Mesenchymal stem cell (in vitro differentiated cells and primary cell): Measurements from ENCODE around the gene ZCCHC3.
"Not testable (repeated sequence)": the region's sequence is repeated elsewhere in the genome, so short reads cannot be mapped to it uniquely, and the experiment has no call there.

Experiments
- DNase-seq: peaks from one replicate; pipeline ENCODE4 v3.0.0-alpha.2; 2013
- H2AFZ ChIP-seq: one replicate; pipeline ENCODE4 v1.6.1; 2013; ENCODE audit warnings: low read depth, mild to moderate bottlenecking, control low read depth, inconsistent platforms, low read length, moderate library complexity
- H2AK5ac ChIP-seq: 2 replicates; pipeline ENCODE4 v1.6.1; 2013; ENCODE audit warnings: low read length, moderate library complexity, mild to moderate bottlenecking, inconsistent platforms; ENCODE audit not compliant: severe bottlenecking
- H2BK120ac ChIP-seq: one replicate; pipeline ENCODE4 v1.6.1; 2013; ENCODE audit warnings: low read depth, mild to moderate bottlenecking, inconsistent platforms, low read length, moderate library complexity
- H2BK12ac ChIP-seq, 2 experiments: one replicate each; pipeline ENCODE4 v1.6.1; 2013; ENCODE audit warnings: inconsistent platforms in 2 of 2, low read length in 2 of 2, mild to moderate bottlenecking in 2 of 2, moderate library complexity in 2 of 2, control low read depth in 1 of 2
- H2BK15ac ChIP-seq: one replicate; pipeline ENCODE4 v1.6.1; 2013; ENCODE audit warnings: mild to moderate bottlenecking, low read depth, inconsistent platforms; ENCODE audit not compliant: poor library complexity, severe bottlenecking
- H2BK5ac ChIP-seq: 2 replicates; pipeline ENCODE4 v1.6.1; 2013; ENCODE audit warnings: low read depth, mild to moderate bottlenecking, low read length, control low read depth, inconsistent platforms; ENCODE audit not compliant: poor library complexity, severe bottlenecking
- H3K14ac ChIP-seq, 2 experiments: one replicate each; pipeline ENCODE4 v1.6.1; 2013; ENCODE audit warnings: inconsistent platforms in 2 of 2, low read length in 2 of 2, control low read depth in 1 of 2, mild to moderate bottlenecking in 1 of 2, moderate library complexity in 1 of 2
- H3K18ac ChIP-seq, 2 experiments: one replicate each; pipeline ENCODE4 v1.6.1; 2013; ENCODE audit warnings: inconsistent platforms in 2 of 2, low read length in 2 of 2, control low read depth in 1 of 2, low read depth in 1 of 2, mild to moderate bottlenecking in 1 of 2
- H3K23ac ChIP-seq, 2 experiments: one replicate each; pipeline ENCODE4 v1.6.1; 2013; ENCODE audit warnings: inconsistent platforms in 2 of 2, low read length in 2 of 2, mild to moderate bottlenecking in 2 of 2, moderate library complexity in 2 of 2, control low read depth in 1 of 2
- H3K27ac ChIP-seq: 2 replicates; pipeline ENCODE4 v1.5.1; 2013; ENCODE audit warnings: mild to moderate bottlenecking, moderate library complexity, low read length, control low read depth, inconsistent platforms; ENCODE audit not compliant: poor library complexity, severe bottlenecking
- H3K27me3 ChIP-seq, 2 experiments: 2 replicates each; pipeline versions ENCODE4 v1.6.1 to v1.7.0; 2013; ENCODE audit warnings: low read length in 2 of 2, mild to moderate bottlenecking in 2 of 2, moderate library complexity in 2 of 2, control low read depth in 1 of 2, inconsistent platforms in 1 of 2; ENCODE audit not compliant: control insufficient read depth in 1 of 2, insufficient read depth in 1 of 2
- H3K36me3 ChIP-seq, 2 experiments: 2 replicates each; pipeline versions ENCODE4 v1.6.1 to v1.7.0; 2013; ENCODE audit warnings: low read length in 2 of 2, control low read depth in 1 of 2, inconsistent platforms in 1 of 2, low read depth in 1 of 2, mild to moderate bottlenecking in 1 of 2; ENCODE audit not compliant: insufficient read depth in 2 of 2, control insufficient read depth in 1 of 2
- H3K4ac ChIP-seq, 2 experiments: one replicate each; pipeline ENCODE4 v1.6.1; 2013; ENCODE audit warnings: inconsistent platforms in 2 of 2, low read length in 2 of 2, mild to moderate bottlenecking in 2 of 2, moderate library complexity in 2 of 2, control low read depth in 1 of 2, low read depth in 1 of 2
- H3K4me1 ChIP-seq: 2 replicates; pipeline ENCODE4 v1.6.1; 2013; ENCODE audit warnings: low read depth, low read length, control low read depth; ENCODE audit not compliant: control insufficient read depth, insufficient read depth
- H3K4me2 ChIP-seq: 2 replicates; pipeline ENCODE4 v1.6.1; 2013; ENCODE audit warnings: low read length, mild to moderate bottlenecking, inconsistent platforms; ENCODE audit not compliant: poor library complexity, severe bottlenecking
- H3K4me3 ChIP-seq, 2 experiments: 2 replicates each; pipeline versions ENCODE4 v1.5.1 to v1.7.0; 2013; ENCODE audit warnings: low read length in 2 of 2, mild to moderate bottlenecking in 2 of 2, control low read depth in 1 of 2, low read depth in 1 of 2; ENCODE audit not compliant: insufficient read depth in 1 of 2
- H3K79me1 ChIP-seq: replicated peaks from 2 replicates; pipeline ENCODE4 v1.6.1; 2013; ENCODE audit warnings: mild to moderate bottlenecking, control low read depth, low read length, inconsistent platforms; ENCODE audit not compliant: poor library complexity, severe bottlenecking
- H3K9ac ChIP-seq: 2 replicates; pipeline ENCODE4 v1.7.0; 2013; ENCODE audit warnings: mild to moderate bottlenecking, low read length, moderate library complexity
- H3K9me3 ChIP-seq: 2 replicates; pipeline ENCODE4 v1.7.0; 2013; ENCODE audit warnings: mild to moderate bottlenecking, low read length; ENCODE audit not compliant: control insufficient read depth
- H4K8ac ChIP-seq: one replicate; pipeline ENCODE4 v1.6.1; 2013; ENCODE audit warnings: inconsistent platforms, mild to moderate bottlenecking, low read length, moderate library complexity
- H4K91ac ChIP-seq: one replicate; pipeline ENCODE4 v1.6.1; 2013; ENCODE audit warnings: mild to moderate bottlenecking, low read length, inconsistent platforms
- WGBS: methylation state at CpG from one replicate; pipeline ENCODE4 v1.1.7; 2013; ENCODE audit warnings: mixed read lengths; 5-methylcytosine and 5-hydroxymethylcytosine counted together

The ZCCHC3 gene

GRCh38 chr20:336040-336439 is 38.7 kb downstream of the ZCCHC3 start:
- not testable (repeated sequence) for H2BK5ac ChIP-seq, H2BK12ac ChIP-seq, H3K9ac ChIP-seq, H4K8ac ChIP-seq, H2BK120ac ChIP-seq, H3K18ac ChIP-seq, H3K27me3 ChIP-seq, H3K9me3 ChIP-seq, H3K27ac ChIP-seq, H3K4ac ChIP-seq, H4K91ac ChIP-seq, H2AFZ ChIP-seq, H3K4me2 ChIP-seq, H3K36me3 ChIP-seq, H3K14ac ChIP-seq, H2AK5ac ChIP-seq, H3K23ac ChIP-seq, H3K4me3 ChIP-seq, DNase-seq, H3K79me1 ChIP-seq, H2BK15ac ChIP-seq, H3K4me1 ChIP-seq
- 69% methylated on average over 1 of the region's 1 CpG for WGBS

- Histone ChIP-seq H3K36me3 (peaks cover 0 to 7% of the 10 kb centered on the region in 2 experiments), H3K9me3 (peaks cover 27% of the 10 kb centered on the region), H3K4me1 (peaks cover 4% of the 10 kb centered on the region), H2AFZ (no peak overlapping the region), H2BK120ac (no peak overlapping the region), H3K14ac (no peak overlapping the region), H2AK5ac (no peak overlapping the region), H3K23ac (no peak overlapping the region), H3K4me3 (peak overlapping the region in 1 of 2 experiments; percentile 7), H3K79me1 (peaks cover 13% of the 10 kb centered on the region), H2BK5ac (no peak overlapping the region), H3K4ac (no peak overlapping the region), H3K4me2 (no peak overlapping the region), H4K91ac (no peak overlapping the region), H2BK15ac (no peak overlapping the region), H3K18ac (no peak overlapping the region), H3K9ac (no peak overlapping the region), H2BK12ac (no peak overlapping the region), H3K27ac (no peak overlapping the region), H4K8ac (no peak overlapping the region), H3K27me3 (no peaks in the 10 kb centered on the region)
- DNase-seq = peak; percentile 92
- 20% methylated on average over 1 of the region's 2 CpGs for WGBS
Measured at GRCh38 chr20:341682-342081, 44.3 kb downstream of the ZCCHC3 start.

DNA sequence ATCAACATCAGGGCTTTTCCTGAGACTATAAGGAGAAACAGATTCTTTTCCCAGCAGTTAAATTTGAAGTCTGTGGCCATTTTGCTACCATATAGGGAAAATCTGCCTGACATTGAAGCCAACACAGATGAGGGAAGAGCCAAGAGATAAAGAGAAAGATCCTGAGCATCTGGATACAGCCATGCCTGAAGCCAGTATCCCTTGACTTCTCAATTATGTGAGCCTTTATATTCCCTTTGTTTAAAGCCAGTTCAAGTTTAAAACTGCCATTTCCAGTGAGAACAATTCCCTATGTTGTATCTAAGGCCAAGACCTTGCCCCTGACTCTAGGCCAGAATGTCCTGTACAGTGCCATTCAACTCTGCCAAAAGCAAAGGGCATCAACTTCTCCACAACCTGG is 45.7 kb downstream of the ZCCHC3 start:
- H3K23ac ChIP-seq = no peak overlapping the region
- no peak overlapping the region for H3K18ac ChIP-seq
- no peak overlapping the region for H2BK15ac ChIP-seq

GRCh38 chr20:346033-346639 is 48.8 kb downstream of the ZCCHC3 start:
- peak overlapping the region; percentile 31 to 97 for H2BK12ac ChIP-seq
- no peaks in the 10 kb centered on the region for H3K27me3 ChIP-seq
- DNase-seq = no peak
- H2AFZ ChIP-seq = peak overlapping the region; percentile 46
- peak overlapping the region in 1 of 2 experiments; percentile 99 for H3K14ac ChIP-seq
- H4K8ac ChIP-seq = peak overlapping the region; percentile 9
- peak overlapping the region; percentile 73 to 85 for H3K4me3 ChIP-seq
- no peak overlapping the region for H2BK15ac ChIP-seq
- peaks cover 27% of the 10 kb centered on the region for H3K9me3 ChIP-seq
- peak overlapping the region in 1 of 2 experiments; percentile 67 for H3K23ac ChIP-seq
- H3K4me1 ChIP-seq = peaks cover 7% of the 10 kb centered on the region
- peaks cover 25% of the 10 kb centered on the region for H3K79me1 ChIP-seq
- H3K18ac ChIP-seq = peak overlapping the region; percentile 17 to 99
- H2BK120ac ChIP-seq = peak overlapping the region; percentile 0
- H3K36me3 ChIP-seq = peaks cover 7 to 24% of the 10 kb centered on the region in 2 experiments
- H3K27ac ChIP-seq = peak overlapping the region; percentile 98
- H3K4ac ChIP-seq = peak overlapping the region; percentile 7 to 97
- peak overlapping the region; percentile 27 for H4K91ac ChIP-seq
- peak overlapping the region; percentile 98 for H3K4me2 ChIP-seq
- peak overlapping the region; percentile 1 for H2AK5ac ChIP-seq
- H3K9ac ChIP-seq = peak overlapping the region; percentile 96
- no peak overlapping the region for H2BK5ac ChIP-seq
- WGBS = 77% methylated on average over 6 of the region's 9 CpGs

More for the DNA sequence above, 45.7 kb downstream of the ZCCHC3 start:
- H3K27me3 ChIP-seq = no peaks in the 10 kb centered on the region
- H2BK12ac ChIP-seq = no peak overlapping the region
- peaks cover 4% of the 10 kb centered on the region for H3K4me1 ChIP-seq
- no peak overlapping the region for H4K8ac ChIP-seq
- H3K36me3 ChIP-seq = peaks cover 0 to 7% of the 10 kb centered on the region in 2 experiments
- peaks cover 13% of the 10 kb centered on the region for H3K79me1 ChIP-seq
- DNase-seq = no peak
- H2AK5ac ChIP-seq = no peak overlapping the region
- no peak overlapping the region for H3K9ac ChIP-seq
- H3K4me2 ChIP-seq = no peak overlapping the region
- no peak overlapping the region for H3K14ac ChIP-seq
- no peak overlapping the region for H4K91ac ChIP-seq
- H3K9me3 ChIP-seq = peaks cover 27% of the 10 kb centered on the region
- no peak overlapping the region for H3K27ac ChIP-seq
- no peak overlapping the region for H2AFZ ChIP-seq
- no peak overlapping the region for H3K4ac ChIP-seq
- no peak overlapping the region for H2BK120ac ChIP-seq
- peak overlapping the region in 1 of 2 experiments; percentile 11 for H3K4me3 ChIP-seq
- no peak overlapping the region for H2BK5ac ChIP-seq
